H9 (cell line): ENCODE results near the gene CACHD1. TPM values are rescaled to one million over a fixed set of nuclear protein-coding genes. Genes with fewer than 3 reads are reported as not detected.

ENCODE experiments used
- DNase-seq: peaks from one replicate; pipeline ENCODE4 v3.0.0-alpha.2; 2017
- H2AFZ ChIP-seq: one replicate; pipeline ENCODE4 v1.6.1; 2013; ENCODE audit warnings: mild to moderate bottlenecking, low read length, control low read depth, moderate library complexity
- H2AK5ac ChIP-seq: 2 replicates; pipeline ENCODE4 v1.6.1; 2013; ENCODE audit warnings: low read length, control low read depth, mixed read lengths; ENCODE audit not compliant: insufficient read length
- H2BK120ac ChIP-seq: one replicate; pipeline ENCODE4 v1.6.1; 2013; ENCODE audit warnings: low read depth, mild to moderate bottlenecking, low read length, control low read depth, inconsistent platforms; ENCODE audit not compliant: poor library complexity, severe bottlenecking
- H2BK12ac ChIP-seq: 2 replicates; pipeline ENCODE4 v1.6.1; 2013; ENCODE audit warnings: low read length, control low read depth, mixed read lengths, low read depth; ENCODE audit not compliant: insufficient read length
- H2BK15ac ChIP-seq: 2 replicates; pipeline ENCODE4 v1.6.1; 2013; ENCODE audit warnings: low read depth, low read length, control low read depth
- H2BK20ac ChIP-seq: one replicate; pipeline ENCODE4 v1.6.1; 2013; ENCODE audit warnings: low read depth, mild to moderate bottlenecking, low read length, control low read depth, inconsistent platforms; ENCODE audit not compliant: poor library complexity, severe bottlenecking
- H2BK5ac ChIP-seq: 2 replicates; pipeline ENCODE4 v1.6.1; 2013; ENCODE audit warnings: low read length, control low read depth, mixed read lengths; ENCODE audit not compliant: insufficient read length
- H3K14ac ChIP-seq: 2 replicates; pipeline ENCODE4 v1.6.1; 2013; ENCODE audit warnings: low read length, control low read depth; ENCODE audit not compliant: insufficient read depth
- H3K18ac ChIP-seq: 2 replicates; pipeline ENCODE4 v1.6.1; 2013; ENCODE audit warnings: low read depth, mild to moderate bottlenecking, mixed read lengths, low read length, control low read depth; ENCODE audit not compliant: insufficient read length
- H3K23ac ChIP-seq: 2 replicates; pipeline ENCODE4 v1.6.1; 2013; ENCODE audit warnings: low read length, control low read depth, mixed read lengths, low read depth; ENCODE audit not compliant: insufficient read length
- H3K23me2 ChIP-seq: 2 replicates; pipeline ENCODE4 v1.6.1; 2013; ENCODE audit warnings: low read depth, mild to moderate bottlenecking, mixed read lengths, low read length, control low read depth; ENCODE audit not compliant: insufficient read length, poor library complexity, severe bottlenecking
- H3K27ac ChIP-seq: 2 replicates; pipeline ENCODE4 v1.5.1; 2013; ENCODE audit warnings: low read length, control low read depth, mixed read lengths, low read depth; ENCODE audit not compliant: insufficient read length
- H3K27me3 ChIP-seq: 2 replicates; pipeline ENCODE4 v1.6.1; 2013; ENCODE audit warnings: low read length, control low read depth, inconsistent platforms; ENCODE audit not compliant: insufficient read depth
- H3K4ac ChIP-seq: 2 replicates; pipeline ENCODE4 v1.6.1; 2013; ENCODE audit warnings: low read depth, mild to moderate bottlenecking, control low read depth, inconsistent platforms, low read length, moderate library complexity
- H3K4me1 ChIP-seq: 2 replicates; pipeline ENCODE4 v1.6.1; 2013; ENCODE audit warnings: low read length, control low read depth, inconsistent platforms; ENCODE audit not compliant: insufficient read depth
- H3K4me2 ChIP-seq: 2 replicates; pipeline ENCODE4 v1.6.1; 2013; ENCODE audit warnings: low read length, control low read depth, mixed read lengths; ENCODE audit not compliant: insufficient read length, insufficient read depth
- H3K56ac ChIP-seq: 2 replicates; pipeline ENCODE4 v1.6.1; 2013; ENCODE audit warnings: low read depth, mild to moderate bottlenecking, mixed read lengths, low read length, control low read depth; ENCODE audit not compliant: insufficient read length
- H3K79me1 ChIP-seq: 2 replicates; pipeline ENCODE4 v1.6.1; 2013; ENCODE audit warnings: low read depth, mild to moderate bottlenecking, moderate library complexity, low read length, control low read depth, inconsistent platforms; ENCODE audit not compliant: insufficient read depth, poor library complexity, severe bottlenecking
- H3K79me2 ChIP-seq: 2 replicates; pipeline ENCODE4 v1.6.1; 2013; ENCODE audit warnings: low read length, control low read depth, inconsistent platforms; ENCODE audit not compliant: insufficient read depth
- H3K9ac ChIP-seq: 2 replicates; pipeline ENCODE4 v1.6.1; 2013; ENCODE audit warnings: low read length, control low read depth, mixed read lengths; ENCODE audit not compliant: insufficient read length; ENCODE audit errors: extremely low read depth
- H3K9me3 ChIP-seq: one replicate; pipeline ENCODE4 v1.6.1; 2013; ENCODE audit warnings: low read depth, low read length, inconsistent platforms; ENCODE audit not compliant: control insufficient read depth
- H3T11ph ChIP-seq: one replicate; pipeline ENCODE4 v1.6.1; 2013; ENCODE audit warnings: mild to moderate bottlenecking, low read length, control low read depth, inconsistent platforms
- H4K20me1 ChIP-seq: one replicate; pipeline ENCODE4 v1.6.1; 2013; ENCODE audit not compliant: control insufficient read depth, insufficient read length, insufficient read depth
- H4K5ac ChIP-seq: 2 replicates; pipeline ENCODE4 v1.6.1; 2013; ENCODE audit warnings: low read depth, mild to moderate bottlenecking, mixed read lengths, low read length, control low read depth; ENCODE audit not compliant: insufficient read length
- H4K8ac ChIP-seq: replicated peaks from 2 replicates; pipeline ENCODE4 v1.6.1; 2013; ENCODE audit warnings: low read length, control low read depth, mixed read lengths, low read depth; ENCODE audit not compliant: insufficient read length
- H4K91ac ChIP-seq: 2 replicates; pipeline ENCODE4 v1.6.1; 2013; ENCODE audit warnings: low read depth, mild to moderate bottlenecking, moderate library complexity, mixed read lengths, low read length, control low read depth; ENCODE audit not compliant: insufficient read length
- H3K27ac Mint-ChIP-seq, 3 experiments: 2 replicates in 2 of 3; 3 replicates in 1 of 3; pipeline ENCODE4 v1.8.0; 2020 to 2021; ENCODE audit warnings: mixed read lengths in 3 of 3, mild to moderate bottlenecking in 1 of 3, moderate library complexity in 1 of 3
- H3K27me3 Mint-ChIP-seq: 2 replicates; pipeline ENCODE4 v1.8.0; 2021; ENCODE audit warnings: low read depth, mild to moderate bottlenecking, moderate library complexity, mixed read lengths
- H3K36me3 Mint-ChIP-seq, 3 experiments: 2 replicates in 2 of 3; 3 replicates in 1 of 3; pipeline ENCODE4 v1.8.0; 2020 to 2021; ENCODE audit warnings: low read depth in 3 of 3, mixed read lengths in 3 of 3; ENCODE audit not compliant: insufficient read depth in 1 of 3
- H3K4me1 Mint-ChIP-seq, 2 experiments: 2 replicates each; pipeline ENCODE4 v1.8.0; 2020; ENCODE audit warnings: mixed read lengths in 2 of 2
- H3K4me3 Mint-ChIP-seq, 2 experiments: 2 replicates in 1 of 2; 3 replicates in 1 of 2; pipeline ENCODE4 v1.8.0; 2020 to 2021; ENCODE audit warnings: mild to moderate bottlenecking in 2 of 2, mixed read lengths in 2 of 2, moderate library complexity in 1 of 2
- H3K9me3 Mint-ChIP-seq, 2 experiments: 2 replicates in 1 of 2; 3 replicates in 1 of 2; pipeline ENCODE4 v1.8.0; 2020; ENCODE audit warnings: mild to moderate bottlenecking in 2 of 2, mixed read lengths in 2 of 2, moderate library complexity in 1 of 2
- CTCF ChIP-seq: fragments of 200-600 bp; sonication (generic); conservative IDR thresholded peaks from 3 replicates; pipeline ENCODE4 v1.8.0; 2021; ENCODE audit warnings: antibody characterized with exemption, mild to moderate bottlenecking
- total RNA-seq: library from RNA; stranded (reverse); gene quantifications from 2 replicates; pipeline ENCODE4 v1.2.1, GENCODE V29; 2021

Gene CACHD1
- total RNA-seq, 1 experiment from 2014 or later = 94.2 TPM

GRCh38 chr1:64527786-64528185 lies 57.9 kb downstream of the CACHD1 start:
- Histone ChIP-seq H3K14ac (no peak overlapping the region), H3K23me2 (no peaks in the 10 kb centered on the region), H3T11ph (no peak overlapping the region), H3K4me1 (peaks cover 10% of the 10 kb centered on the region), H4K91ac (no peak overlapping the region), H4K8ac (no peak overlapping the region), H3K18ac (no peak overlapping the region), H2BK120ac (no peak overlapping the region), H4K20me1 (no peaks in the 10 kb centered on the region), H3K27me3 (no peaks in the 10 kb centered on the region), H3K79me1 (peaks cover 5% of the 10 kb centered on the region), H2BK15ac (no peak overlapping the region), H3K4me2 (no peak overlapping the region), H2AK5ac (no peak overlapping the region), H4K5ac (no peak overlapping the region), H3K79me2 (peaks cover 22% of the 10 kb centered on the region; the same call in 1 of the 2 replicates), H3K4ac (no peak overlapping the region), H3K9ac (no peak overlapping the region), H3K56ac (no peak overlapping the region), H3K9me3 (no peaks in the 10 kb centered on the region), H3K27ac (no peak overlapping the region), H2AFZ (no peak overlapping the region), H2BK20ac (no peak overlapping the region), H2BK5ac (no peak overlapping the region), H3K23ac (no peak overlapping the region), H2BK12ac (no peak overlapping the region)
- peaks cover 83 to 84% of the 10 kb centered on the region in 2 experiments for H3K4me1 Mint-ChIP-seq
- H3K36me3 Mint-ChIP-seq = peaks cover 7 to 13% (median 9%) of the 10 kb centered on the region in 3 experiments
- H3K27ac Mint-ChIP-seq = no peak overlapping the region
- no peak overlapping the region for H3K4me3 Mint-ChIP-seq
- H3K9me3 Mint-ChIP-seq = 0 out of 5 replicates have a peak, but pooled peaks cover 0 to 2% of the 10 kb centered on the region in 2 experiments
- H3K27me3 Mint-ChIP-seq = no peaks in the 10 kb centered on the region
- TF ChIP-seq CTCF = no peak
- no peak for DNase-seq
